Gastroesophageal sphincter (tissue), 4 donors: ENCODE results near the gene LSAMP. TPM values are rescaled to one million over a fixed set of nuclear protein-coding genes. Genes with fewer than 3 reads are reported as not detected.

Experiments
- ATAC-seq: fragments of 150-250 bp; one replicate; pipeline ENCODE4 v1.9.1; 2016; ENCODE audit warnings: mild to moderate bottlenecking, moderate library complexity
- H3K27ac ChIP-seq, 4 donors: fragments of 200-600 bp; sonication (generic) in 3 of 4; 1 replicate in 3 of 4; 2 replicates in 1 of 4; pipeline ENCODE4 v1.5.1; 2016 to 2019
- H3K27me3 ChIP-seq: fragments of 200-600 bp; sonication (generic); one replicate; pipeline ENCODE4 v1.5.1; 2019
- H3K36me3 ChIP-seq, 2 donors: fragments of 200-600 bp; sonication (generic); one replicate each; pipeline ENCODE4 v1.5.1; 2019; ENCODE audit warnings: control low read depth in 1 of 2
- H3K4me1 ChIP-seq, 3 donors: fragments of 200-600 bp; sonication (generic); 1 replicate in 2 of 3; 2 replicates in 1 of 3; pipeline ENCODE4 v1.5.1; 2016 to 2019; ENCODE audit warnings: control low read depth in 2 of 3
- H3K4me3 ChIP-seq, 2 donors: fragments of 200-600 bp; sonication (generic); one replicate each; pipeline ENCODE4 v1.5.1; 2019; ENCODE audit warnings: mild to moderate bottlenecking in 1 of 2, moderate library complexity in 1 of 2
- H3K9me3 ChIP-seq, 3 donors: fragments of 200-600 bp; sonication (generic); one replicate each; pipeline ENCODE4 v1.5.1; 2017 to 2019; ENCODE audit warnings: control low read depth in 2 of 3
- CTCF ChIP-seq, 4 experiments: fragments of 200-600 bp in 2 of 4; fragments of 450-650 bp in 2 of 4; sonication (generic) in 1 of 4; IDR thresholded peaks; one replicate each; pipeline ENCODE4 v1.5.1; 2017 to 2019; ENCODE audit warnings: antibody characterized with exemption in 4 of 4, mild to moderate bottlenecking in 2 of 4, moderate library complexity in 2 of 4
- EP300 ChIP-seq: sonication (generic); formaldehyde crosslinking; IDR thresholded peaks from one replicate; pipeline ENCODE4 v1.6.1; 2017; ENCODE audit warnings: antibody characterized with exemption, mild to moderate bottlenecking
- POLR2A ChIP-seq, 2 donors: fragments of 450-650 bp; IDR thresholded peaks; one replicate each; pipeline ENCODE4 v1.6.1; 2017; ENCODE audit warnings: antibody characterized with exemption in 2 of 2, mild to moderate bottlenecking in 2 of 2, moderate library complexity in 1 of 2
- POLR2AphosphoS5 ChIP-seq: sonication (generic); formaldehyde crosslinking; IDR thresholded peaks from one replicate; pipeline ENCODE4 v1.6.1; 2017; ENCODE audit warnings: antibody characterized with exemption
- WGBS, 2 donors: methylation state at CpG; one replicate each; pipeline ENCODE4 v1.1.5; 2018; ENCODE audit warnings: low coverage in 1 of 2; 5-methylcytosine and 5-hydroxymethylcytosine counted together
- total RNA-seq, 4 donors: library from RNA; depleted of rRNA; stranded (reverse); fragments of >200 nt; gene quantifications; one replicate each; pipeline ENCODE4 v1.1.0, GENCODE V29; 2016

Gene LSAMP
- total RNA-seq, 4 donors from 2014 or later = 1.5 to 9.3 (median 3.6) TPM

GRCh38 chr3:116200956-116201690 lies 244.2 kb downstream of the LSAMP start:
- no peaks in the 10 kb centered on the region for H3K4me1 ChIP-seq
- WGBS, 2 donors = 82 to 94% methylated on average over 4 to 5 of the region's 5 CpGs
- ATAC-seq = no peak
- no peaks in the 10 kb centered on the region for H3K9me3 ChIP-seq
- no peaks in the 10 kb centered on the region for H3K27me3 ChIP-seq
- no peaks in the 10 kb centered on the region for H3K36me3 ChIP-seq
- no peak overlapping the region for H3K4me3 ChIP-seq
- no peak for TF ChIP-seq POLR2AphosphoS5
- no peak for TF ChIP-seq EP300
- no peak overlapping the region for H3K27ac ChIP-seq

DNA sequence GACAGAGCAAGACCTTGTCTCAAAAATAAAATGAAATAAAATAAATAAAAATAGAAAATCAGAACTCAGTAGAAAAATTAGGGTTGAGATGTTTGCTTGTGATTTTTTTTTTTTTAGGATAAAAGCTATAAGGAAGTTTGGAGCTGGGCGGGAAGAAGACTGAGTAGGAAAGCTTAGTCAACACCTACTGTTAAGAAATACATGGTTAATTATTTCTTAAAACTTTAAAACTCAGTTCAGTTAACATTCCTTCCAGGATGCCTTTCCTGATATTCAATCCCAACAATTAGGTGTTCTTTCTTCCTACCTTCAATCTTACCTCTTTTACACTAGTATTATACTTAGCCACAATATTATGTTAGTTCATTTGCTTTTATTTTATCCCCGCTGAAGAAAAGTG lies 246.2 kb downstream of the LSAMP start:
- H3K36me3 ChIP-seq = no peaks in the 10 kb centered on the region
- H3K27me3 ChIP-seq = no peaks in the 10 kb centered on the region
- ATAC-seq = no peak
- no peak for TF ChIP-seq CTCF (IDR thresholded peaks at IDR 0.05)
- no peak for TF ChIP-seq EP300
- no peak for TF ChIP-seq POLR2AphosphoS5
- TF ChIP-seq POLR2A (IDR thresholded peaks at IDR 0.05) = no peak
- H3K4me1 ChIP-seq = no peaks in the 10 kb centered on the region
- no peak overlapping the region for H3K27ac ChIP-seq
- 93 to 100% methylated on average over 2 of the region's 2 CpGs for WGBS, 2 donors
- no peaks in the 10 kb centered on the region for H3K9me3 ChIP-seq
- no peak overlapping the region for H3K4me3 ChIP-seq

DNA sequence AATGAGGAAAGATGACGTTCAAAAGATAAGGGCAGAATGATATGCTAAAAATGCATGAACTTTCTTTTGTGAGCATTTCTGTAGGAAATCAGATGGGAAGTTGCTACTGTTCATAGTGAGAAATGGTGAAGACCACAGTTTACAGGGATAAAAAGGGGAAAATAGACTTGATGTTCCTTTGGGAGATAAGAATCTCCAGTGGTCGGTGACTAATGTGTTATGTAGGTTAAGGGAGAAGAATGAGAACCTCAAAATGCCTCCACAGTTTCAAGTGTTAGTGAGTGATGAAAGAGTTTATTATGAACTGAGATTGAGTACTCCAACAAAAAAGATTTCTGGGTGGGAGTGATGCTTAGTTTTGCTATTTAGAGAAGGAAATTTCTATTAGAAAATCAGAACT lies 247.2 kb downstream of the LSAMP start:
- ATAC-seq = no peak
- 55 to 64% methylated on average over 2 of the region's 2 CpGs for WGBS, 2 donors
- no peak overlapping the region for H3K27ac ChIP-seq
- H3K27me3 ChIP-seq = no peaks in the 10 kb centered on the region
- no peaks in the 10 kb centered on the region for H3K36me3 ChIP-seq
- no peaks in the 10 kb centered on the region for H3K4me1 ChIP-seq
- no peaks in the 10 kb centered on the region for H3K9me3 ChIP-seq
- no peak overlapping the region for H3K4me3 ChIP-seq
- TF ChIP-seq POLR2A (IDR thresholded peaks at IDR 0.05) (no peak), CTCF (IDR thresholded peaks at IDR 0.05) (no peak), POLR2AphosphoS5 (no peak), EP300 (no peak)

DNA sequence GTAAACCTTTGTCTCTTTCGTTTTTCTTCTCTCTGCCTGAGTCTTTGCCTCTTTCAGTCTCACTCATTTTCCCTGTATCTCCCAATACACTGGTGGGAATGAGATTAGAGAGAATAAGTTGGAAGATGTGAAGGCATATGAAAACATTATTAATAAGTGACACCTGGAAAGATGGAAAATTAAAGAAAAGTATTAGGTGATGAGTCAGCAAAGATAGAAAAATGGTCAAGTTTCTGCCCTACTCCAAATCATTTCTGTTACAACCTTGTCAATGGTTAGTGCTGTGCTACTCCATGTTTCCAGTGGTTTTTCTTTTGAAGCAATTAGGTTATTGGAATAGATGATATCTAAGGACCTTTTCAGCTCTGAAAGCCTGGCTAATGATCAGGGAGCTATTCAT lies 252.8 kb downstream of the LSAMP start:
- Histone ChIP-seq H3K36me3 (no peaks in the 10 kb centered on the region), H3K9me3 (no peaks in the 10 kb centered on the region), H3K27ac (no peak overlapping the region), H3K27me3 (no peaks in the 10 kb centered on the region), H3K4me3 (no peak overlapping the region), H3K4me1 (no peaks in the 10 kb centered on the region)
- WGBS, 2 donors = 50 to 90% methylated on average over 1 of the region's 1 CpG
- TF ChIP-seq CTCF (IDR thresholded peaks at IDR 0.05) (no peak), EP300 (no peak), POLR2A (IDR thresholded peaks at IDR 0.05) (no peak), POLR2AphosphoS5 (no peak)
- no peak for ATAC-seq

DNA sequence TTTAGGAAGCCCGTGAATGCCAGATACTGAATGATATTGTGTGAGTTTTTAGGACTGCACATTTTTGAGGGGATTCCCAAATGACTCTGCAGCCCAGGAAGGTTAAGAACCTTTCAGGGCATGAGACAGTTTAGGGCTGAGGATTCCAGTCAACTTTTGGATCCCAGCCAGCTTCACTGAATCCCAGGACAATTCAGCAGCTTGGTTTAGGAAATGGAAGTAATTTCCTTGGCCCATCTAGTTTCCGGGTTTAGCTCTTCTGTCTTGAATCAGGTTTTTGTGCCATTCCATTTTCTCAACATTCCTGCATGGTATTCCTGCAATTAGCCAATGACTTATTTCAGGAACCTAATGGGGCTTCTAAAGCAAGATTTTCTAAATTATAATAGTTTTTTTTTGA lies 253.9 kb downstream of the LSAMP start:
- no peaks in the 10 kb centered on the region for H3K4me1 ChIP-seq
- H3K27ac ChIP-seq = no peak overlapping the region
- no peak for ATAC-seq
- H3K36me3 ChIP-seq = no peaks in the 10 kb centered on the region
- TF ChIP-seq EP300 = no peak
- no peak for TF ChIP-seq POLR2A (IDR thresholded peaks at IDR 0.05)
- TF ChIP-seq CTCF (IDR thresholded peaks at IDR 0.05) = no peak
- no peak for TF ChIP-seq POLR2AphosphoS5
- 33 to 76% methylated on average over 1 to 2 of the region's 2 CpGs for WGBS, 2 donors
- no peaks in the 10 kb centered on the region for H3K27me3 ChIP-seq
- no peaks in the 10 kb centered on the region for H3K9me3 ChIP-seq
- no peak overlapping the region for H3K4me3 ChIP-seq
